H1 (cell line): ENCODE results near the gene USP7. TPM values are rescaled to one million over a fixed set of nuclear protein-coding genes. Genes with fewer than 3 reads are reported as not detected.

Experiments used
- CEBPB ChIP-seq: IDR thresholded peaks from 2 replicates; pipeline ENCODE4 v1.6.1; 2012; ENCODE audit warnings: low read depth, low read length
- E2F6 ChIP-seq: IDR thresholded peaks from 2 replicates; pipeline ENCODE4 v1.6.1; 2012; ENCODE audit warnings: inconsistent platforms
- EP300 ChIP-seq, 2 experiments: IDR thresholded peaks; 1 replicate in 1 of 2; 2 replicates in 1 of 2; pipeline ENCODE4 v1.6.1; 2011 to 2012; ENCODE audit warnings: low read depth in 2 of 2, low read length in 2 of 2, mild to moderate bottlenecking in 2 of 2, borderline replicate concordance in 1 of 2, inconsistent platforms in 1 of 2, moderate library complexity in 1 of 2
- TBP ChIP-seq: IDR thresholded peaks from 2 replicates; pipeline ENCODE4 v1.6.1; 2011; ENCODE audit warnings: low read depth, low read length, improper control_type of control experiment
- polyA plus RNA-seq, 7 experiments: library from polyadenylated mRNA; depleted of rRNA in 3 of 7; stranded (reverse) in 5 of 7; unstranded in 2 of 7; fragments of >200 nt in 5 of 7; fragments of 200-250 nt in 2 of 7; gene quantifications; 1 replicate in 5 of 7; 2 replicates in 1 of 7; 4 replicates in 1 of 7; pipeline versions ENCODE4 v1.2.1 to v1.2.3, GENCODE V29; 2011 to 2013; ENCODE audit warnings: missing spikeins in 2 of 7, mixed read lengths in 2 of 7
- total RNA-seq: library from RNA; stranded (reverse); fragmentation: NEBNext Ultra II Directional; extraction: Animal tissue kit (Norgen Biotek cat#: 25700); gene quantifications from 2 replicates; pipeline ENCODE4 v1.2.1, GENCODE V29; 2021

USP7 gene
- total and polyA plus RNA-seq, 2 of the 8 experiments (the other 6 are each of a cell fraction or from before 2014, with no cell fraction given), result 21.3 to 211 TPM

DNA sequence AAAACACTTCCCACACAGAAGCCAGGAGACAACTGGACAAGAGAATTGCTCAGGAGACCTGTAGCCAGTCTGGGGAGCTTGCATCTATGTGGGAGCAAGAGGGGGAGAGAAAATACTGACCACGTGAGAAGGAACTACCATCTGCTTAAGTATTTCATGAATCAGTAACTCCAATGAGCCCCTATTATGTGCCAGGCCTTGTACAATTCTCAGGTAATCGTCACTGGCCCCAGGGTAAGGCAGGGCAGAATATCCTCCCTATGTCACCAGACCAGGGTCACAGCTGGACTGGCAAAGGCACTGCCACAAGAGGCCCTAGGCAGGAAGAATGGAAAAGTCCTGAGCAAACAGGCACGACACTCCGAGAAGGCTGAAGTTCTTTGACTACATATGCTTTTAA lies 25.9 kb downstream of the USP7 start (continued):
- TF ChIP-seq EP300 (IDR thresholded peaks at IDR 0.05; ENCODE audit: borderline replicate concordance in 1 of 2, low read depth in 2 of 2, low read length in 2 of 2) (no peak), E2F6 (no peak), TBP (no peak), CEBPB (no peak)
